Neutrophil (primary cell): ENCODE results near the gene FSTL4.

Source experiments
- H3K27ac ChIP-seq: fragments of 200-600 bp; sonication (generic); 2 replicates; pipeline ENCODE4 v1.5.1; 2016; ENCODE audit warnings: mild to moderate bottlenecking, moderate library complexity
- H3K27me3 ChIP-seq: fragments of 200-600 bp; sonication (generic); 2 replicates; pipeline ENCODE4 v1.6.0; 2016; ENCODE audit warnings: mild to moderate bottlenecking
- H3K36me3 ChIP-seq: fragments of 200-600 bp; sonication (generic); 2 replicates; pipeline ENCODE4 v1.5.1; 2017
- H3K4me1 ChIP-seq, 2 experiments: fragments of 200-600 bp in 1 of 2; sonication (generic) in 1 of 2; 1 replicate in 1 of 2; 2 replicates in 1 of 2; pipeline versions ENCODE4 v1.5.1 to v1.6.1; 2013 to 2016; ENCODE audit warnings: low read depth in 1 of 2, low read length in 1 of 2, mild to moderate bottlenecking in 1 of 2, moderate library complexity in 1 of 2; ENCODE audit not compliant: control insufficient read depth in 1 of 2, insufficient read depth in 1 of 2
- H3K4me3 ChIP-seq, 2 experiments: fragments of 200-600 bp in 1 of 2; sonication (generic) in 1 of 2; 1 replicate in 1 of 2; 2 replicates in 1 of 2; pipeline ENCODE4 v1.5.1; 2013 to 2016; ENCODE audit warnings: low read depth in 1 of 2, low read length in 1 of 2, mild to moderate bottlenecking in 1 of 2, moderate library complexity in 1 of 2
- H3K9me3 ChIP-seq: fragments of 200-600 bp; sonication (generic); 2 replicates; pipeline ENCODE4 v1.5.1; 2016
- TF ChIP-seq, protein P1 (sequence below): fragments of 200-600 bp; sonication (generic); IDR thresholded peaks from 2 replicates; pipeline ENCODE4 v1.5.1; 2016; ENCODE audit warnings: antibody characterized with exemption

FSTL4 gene

DNA sequence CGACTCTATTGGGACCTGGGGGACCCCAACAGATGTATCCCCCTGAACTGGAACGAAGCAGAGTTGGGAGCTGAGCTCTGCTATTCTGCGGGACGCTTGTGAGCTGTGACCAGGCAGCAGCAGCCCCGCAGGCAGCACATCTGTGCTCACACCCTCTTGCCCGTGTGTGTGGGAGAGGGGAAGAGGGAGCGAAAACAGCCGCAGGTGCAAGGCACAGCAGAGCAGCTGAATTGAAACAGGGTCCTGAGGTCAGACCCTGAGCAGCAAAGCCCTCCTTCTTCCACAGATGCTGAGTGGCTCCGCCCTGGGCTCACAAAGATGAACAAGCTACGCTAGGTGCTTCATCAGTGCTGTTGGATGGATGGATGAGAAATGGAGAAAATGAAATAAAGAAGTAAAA, 361.8 kb downstream of the FSTL4 start:
- TF ChIP-seq, protein P1, sequence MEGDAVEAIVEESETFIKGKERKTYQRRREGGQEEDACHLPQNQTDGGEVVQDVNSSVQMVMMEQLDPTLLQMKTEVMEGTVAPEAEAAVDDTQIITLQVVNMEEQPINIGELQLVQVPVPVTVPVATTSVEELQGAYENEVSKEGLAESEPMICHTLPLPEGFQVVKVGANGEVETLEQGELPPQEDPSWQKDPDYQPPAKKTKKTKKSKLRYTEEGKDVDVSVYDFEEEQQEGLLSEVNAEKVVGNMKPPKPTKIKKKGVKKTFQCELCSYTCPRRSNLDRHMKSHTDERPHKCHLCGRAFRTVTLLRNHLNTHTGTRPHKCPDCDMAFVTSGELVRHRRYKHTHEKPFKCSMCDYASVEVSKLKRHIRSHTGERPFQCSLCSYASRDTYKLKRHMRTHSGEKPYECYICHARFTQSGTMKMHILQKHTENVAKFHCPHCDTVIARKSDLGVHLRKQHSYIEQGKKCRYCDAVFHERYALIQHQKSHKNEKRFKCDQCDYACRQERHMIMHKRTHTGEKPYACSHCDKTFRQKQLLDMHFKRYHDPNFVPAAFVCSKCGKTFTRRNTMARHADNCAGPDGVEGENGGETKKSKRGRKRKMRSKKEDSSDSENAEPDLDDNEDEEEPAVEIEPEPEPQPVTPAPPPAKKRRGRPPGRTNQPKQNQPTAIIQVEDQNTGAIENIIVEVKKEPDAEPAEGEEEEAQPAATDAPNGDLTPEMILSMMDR: no peak
- no peak overlapping the region for H3K27ac ChIP-seq
- no peaks in the 10 kb centered on the region for H3K4me1 ChIP-seq
- H3K36me3 ChIP-seq: no peaks in the 10 kb centered on the region
- no peaks in the 10 kb centered on the region for H3K27me3 ChIP-seq
- H3K9me3 ChIP-seq: no peaks in the 10 kb centered on the region
- H3K4me3 ChIP-seq: no peak overlapping the region

DNA sequence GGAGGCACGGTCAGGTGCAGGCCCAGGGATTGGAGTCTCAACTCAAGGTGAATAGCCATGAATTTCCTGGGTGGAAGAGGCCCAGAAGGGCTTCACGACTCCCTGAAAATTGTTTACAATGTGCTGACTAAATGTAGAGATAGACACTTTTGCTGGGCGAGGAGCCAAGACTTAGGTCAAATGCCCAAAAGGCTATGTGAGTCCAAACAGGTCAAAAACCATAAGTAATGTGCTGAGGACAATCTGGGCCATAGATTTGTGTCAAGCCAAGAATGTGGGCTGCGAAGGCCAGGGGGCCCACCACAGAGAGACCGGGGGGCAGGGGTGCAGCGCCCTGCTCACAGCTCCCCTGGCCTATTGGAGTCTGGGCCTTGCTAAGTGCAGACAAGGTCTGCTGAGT, 362.7 kb downstream of the FSTL4 start:
- no peak overlapping the region for H3K4me3 ChIP-seq
- TF ChIP-seq, protein P1: no peak
- no peaks in the 10 kb centered on the region for H3K36me3 ChIP-seq
- H3K4me1 ChIP-seq: no peaks in the 10 kb centered on the region
- no peaks in the 10 kb centered on the region for H3K9me3 ChIP-seq
- no peaks in the 10 kb centered on the region for H3K27me3 ChIP-seq
- H3K27ac ChIP-seq: no peak overlapping the region

DNA sequence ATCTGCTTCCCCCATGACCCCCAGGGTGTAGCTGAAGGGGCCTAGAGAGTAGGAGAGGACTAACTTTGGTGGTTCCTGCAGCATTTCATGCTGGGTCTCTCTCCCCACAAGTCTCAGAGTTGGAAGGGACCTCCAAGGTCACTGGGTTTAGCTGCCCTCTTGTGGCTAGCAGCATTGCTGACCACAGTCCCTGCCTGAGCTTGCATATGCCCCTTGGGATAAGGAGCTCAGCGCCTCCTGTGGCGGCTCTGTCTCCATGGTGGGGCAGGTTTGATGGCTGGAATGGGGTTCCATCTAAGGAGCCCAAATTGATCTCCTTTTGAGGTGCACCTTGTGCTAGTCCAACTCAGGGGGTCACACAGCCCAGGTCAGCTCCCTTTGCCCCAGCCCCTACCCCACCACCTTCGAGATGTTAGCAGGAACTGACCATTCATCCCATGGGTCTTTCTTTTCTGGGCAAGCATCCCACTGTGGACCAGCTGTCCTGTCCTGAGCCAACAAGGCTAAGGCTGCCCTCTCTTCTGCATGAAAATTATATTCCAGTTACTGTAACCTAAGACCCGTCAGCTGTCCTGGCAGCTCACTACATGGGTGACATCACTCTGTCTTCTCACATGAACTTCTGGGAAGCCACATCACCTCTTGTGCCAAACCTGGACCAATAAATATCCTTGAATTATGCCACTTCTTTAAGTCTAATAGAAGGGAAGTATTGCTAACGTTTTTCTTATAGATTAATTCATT, 364.3 kb downstream of the FSTL4 start:
- Histone ChIP-seq H3K4me1 (no peaks in the 10 kb centered on the region), H3K36me3 (no peaks in the 10 kb centered on the region), H3K4me3 (no peak overlapping the region), H3K9me3 (no peaks in the 10 kb centered on the region), H3K27me3 (no peaks in the 10 kb centered on the region), H3K27ac (no peak overlapping the region)
- TF ChIP-seq, protein P1: no peak

DNA sequence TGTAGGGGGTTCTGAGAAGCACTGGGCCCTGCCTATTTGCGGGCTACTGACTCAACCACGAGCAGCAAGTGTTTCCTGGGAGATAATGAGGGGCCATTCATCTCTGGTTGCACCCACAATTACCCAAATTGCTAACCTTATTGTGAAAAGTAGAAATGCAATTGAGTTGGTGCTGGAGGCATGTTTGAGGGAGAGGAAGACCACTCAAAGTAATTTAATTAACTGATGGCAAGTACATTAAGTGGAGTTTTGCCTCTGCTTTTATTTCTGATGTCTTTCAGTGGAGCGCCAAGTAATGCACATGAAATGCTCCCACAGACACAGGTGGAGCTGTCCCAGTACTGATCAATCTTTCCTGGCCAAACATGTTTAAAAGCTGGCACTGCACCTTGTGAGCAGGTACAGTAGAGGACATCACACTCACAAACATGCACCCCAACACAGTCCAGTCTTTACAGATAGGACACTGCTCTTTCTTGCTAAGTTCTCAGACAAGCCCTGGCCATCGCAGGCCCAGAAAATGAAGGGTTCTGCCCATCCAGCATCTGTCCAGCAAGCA, 365.1 kb downstream of the FSTL4 start:
- Histone ChIP-seq H3K4me3 (no peak overlapping the region), H3K27me3 (no peaks in the 10 kb centered on the region), H3K36me3 (no peaks in the 10 kb centered on the region), H3K27ac (no peak overlapping the region), H3K4me1 (no peaks in the 10 kb centered on the region), H3K9me3 (no peaks in the 10 kb centered on the region)
- TF ChIP-seq, protein P1: no peak

DNA sequence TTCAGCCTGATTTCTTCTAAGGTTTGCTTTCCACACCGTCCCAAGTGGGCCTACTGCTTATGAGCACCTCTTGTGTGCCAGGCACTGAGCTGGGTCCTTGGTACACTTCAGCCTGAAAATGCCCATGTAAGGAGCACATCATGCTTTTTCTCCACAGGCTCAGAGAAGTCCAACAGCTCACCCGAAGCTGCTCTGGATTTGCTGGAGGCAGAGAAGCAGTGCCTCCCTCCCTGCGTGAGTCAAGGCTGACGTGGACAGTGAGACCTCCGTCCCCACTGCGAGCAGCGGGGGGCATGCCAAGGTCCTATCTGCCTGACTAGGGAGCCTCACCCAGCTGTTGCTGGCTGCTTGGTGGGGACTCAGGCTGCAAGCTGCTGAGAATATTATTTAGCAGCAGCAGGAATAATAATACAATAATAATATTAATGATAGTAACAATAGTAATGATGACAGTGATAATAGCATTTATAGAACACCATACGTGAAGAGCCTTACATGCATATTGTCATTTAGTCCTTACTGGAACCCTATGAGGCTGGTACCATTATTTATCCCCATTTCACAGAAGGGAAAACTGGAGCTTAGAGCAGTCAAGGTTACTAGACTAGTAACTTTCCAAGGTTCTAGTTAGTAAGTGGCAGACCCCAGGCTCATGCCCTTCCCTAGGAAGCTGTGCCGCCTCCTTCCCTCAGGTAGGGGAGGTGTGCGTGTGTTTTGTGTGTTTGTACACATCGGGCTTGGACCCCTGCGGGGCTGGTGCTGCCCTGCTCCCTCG, 365.8 kb downstream of the FSTL4 start:
- no peaks in the 10 kb centered on the region for H3K4me1 ChIP-seq
- no peak overlapping the region for H3K27ac ChIP-seq
- no peaks in the 10 kb centered on the region for H3K27me3 ChIP-seq
- H3K36me3 ChIP-seq: no peaks in the 10 kb centered on the region
- H3K9me3 ChIP-seq: no peaks in the 10 kb centered on the region
- TF ChIP-seq, protein P1: no peak
- H3K4me3 ChIP-seq: no peak overlapping the region
